Measurements from ENCODE around the gene SYTL3.

- no peak for TF ChIP-seq CTCF (IDR thresholded peaks at IDR 0.05)
- TF ChIP-seq RORB (CRISPR knock-in tag; IDR thresholded peaks at IDR 0.05) = no peak
- TF ChIP-seq PREB (CRISPR knock-in tag; IDR thresholded peaks at IDR 0.05; ENCODE audit: borderline replicate concordance) = no peak
- TF ChIP-seq SMAD3 (CRISPR knock-in tag; IDR thresholded peaks at IDR 0.05; ENCODE audit: borderline replicate concordance) = no peak
- TF ChIP-seq, protein P1, sequence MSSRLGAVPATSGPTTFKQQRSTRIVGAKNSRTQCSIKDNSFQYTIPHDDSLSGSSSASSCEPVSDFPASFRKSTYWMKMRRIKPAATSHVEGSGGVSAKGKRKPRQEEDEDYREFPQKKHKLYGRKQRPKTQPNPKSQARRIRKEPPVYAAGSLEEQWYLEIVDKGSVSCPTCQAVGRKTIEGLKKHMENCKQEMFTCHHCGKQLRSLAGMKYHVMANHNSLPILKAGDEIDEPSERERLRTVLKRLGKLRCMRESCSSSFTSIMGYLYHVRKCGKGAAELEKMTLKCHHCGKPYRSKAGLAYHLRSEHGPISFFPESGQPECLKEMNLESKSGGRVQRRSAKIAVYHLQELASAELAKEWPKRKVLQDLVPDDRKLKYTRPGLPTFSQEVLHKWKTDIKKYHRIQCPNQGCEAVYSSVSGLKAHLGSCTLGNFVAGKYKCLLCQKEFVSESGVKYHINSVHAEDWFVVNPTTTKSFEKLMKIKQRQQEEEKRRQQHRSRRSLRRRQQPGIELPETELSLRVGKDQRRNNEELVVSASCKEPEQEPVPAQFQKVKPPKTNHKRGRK (CRISPR knock-in tag; IDR thresholded peaks at IDR 0.05; ENCODE audit: borderline replicate concordance) = no peak
- no peak for TF ChIP-seq NR3C1 (CRISPR knock-in tag; conservative IDR thresholded peaks at IDR 0.05; ENCODE audit: low read depth)
- no peak for TF ChIP-seq NFE2L1 (CRISPR knock-in tag; IDR thresholded peaks at IDR 0.05)
- TF ChIP-seq ATF3 (CRISPR knock-in tag; conservative IDR thresholded peaks at IDR 0.05) = no peak
These were observed 58.4 kb downstream of the SYTL3 start for GRCh38 chr6:158708239-158708638.

All from WTC11 (cell line).